Measurements from ENCODE around the gene DTX1. TPM values are rescaled to one million over a fixed set of nuclear protein-coding genes. Genes with fewer than 3 reads are reported as not detected.
A peak's percentile ranks its signal among the peaks of the same experiment; 100 is the strongest.

The DTX1 gene
- total and polyA plus RNA-seq, 9 donors, result 1.7 to 5.4 (median 3.6) TPM

DNA sequence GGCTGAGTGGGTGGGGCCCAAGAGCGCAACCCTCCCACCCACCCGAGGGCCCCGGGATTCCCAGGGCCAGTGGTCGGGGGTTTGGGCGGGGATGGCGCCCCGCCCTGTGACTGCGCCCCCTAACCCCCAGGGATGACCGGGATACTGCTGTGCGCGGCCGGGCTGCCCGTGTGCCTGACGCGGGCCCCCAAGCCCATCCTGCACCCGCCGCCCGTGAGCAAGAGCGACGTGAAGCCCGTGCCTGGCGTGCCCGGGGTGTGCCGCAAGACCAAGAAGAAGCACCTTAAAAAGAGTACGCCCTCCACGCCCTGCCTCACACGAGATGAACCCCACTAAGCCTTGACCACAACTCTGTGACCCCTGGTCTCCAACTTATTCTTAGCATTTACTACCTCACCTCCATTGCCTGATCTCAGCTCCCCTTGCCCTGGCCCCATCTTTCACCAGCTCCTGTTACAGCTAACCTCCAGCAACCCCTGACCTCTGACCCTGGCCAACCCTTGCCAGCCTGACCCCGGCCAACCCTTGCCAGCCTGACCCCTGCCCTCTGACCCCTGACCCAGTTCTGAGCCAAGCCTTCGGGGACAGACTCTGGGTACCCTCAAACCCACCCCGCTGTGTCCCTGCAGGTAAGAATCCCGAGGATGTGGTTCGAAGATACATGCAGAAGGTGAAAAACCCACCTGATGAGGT lies 37.0 kb downstream of the DTX1 start:
- peaks cover 12% of the 10 kb centered on the region for H3K4me1 ChIP-seq (ENCODE audit: control insufficient read depth, insufficient read depth, low read length)
- H3K27me3 ChIP-seq (ENCODE audit: control insufficient read depth, insufficient read depth, low read length), result peaks cover 34% of the 10 kb centered on the region
- DNase-seq, result no peak
- no peak overlapping the region for H3K27ac ChIP-seq (ENCODE audit: low read length)
- no peak overlapping the region for H3K4me3 ChIP-seq (ENCODE audit: low read length)
- no peaks in the 10 kb centered on the region for H3K36me3 ChIP-seq (ENCODE audit: control insufficient read depth, insufficient read depth, low read length)
- 25% methylated on average over 21 of the region's 32 CpGs for WGBS (ENCODE audit: insufficient coverage)
- H3K9me3 ChIP-seq (replicated peaks; ENCODE audit: control insufficient read depth, low read depth, low read length), result no peaks in the 10 kb centered on the region

DNA sequence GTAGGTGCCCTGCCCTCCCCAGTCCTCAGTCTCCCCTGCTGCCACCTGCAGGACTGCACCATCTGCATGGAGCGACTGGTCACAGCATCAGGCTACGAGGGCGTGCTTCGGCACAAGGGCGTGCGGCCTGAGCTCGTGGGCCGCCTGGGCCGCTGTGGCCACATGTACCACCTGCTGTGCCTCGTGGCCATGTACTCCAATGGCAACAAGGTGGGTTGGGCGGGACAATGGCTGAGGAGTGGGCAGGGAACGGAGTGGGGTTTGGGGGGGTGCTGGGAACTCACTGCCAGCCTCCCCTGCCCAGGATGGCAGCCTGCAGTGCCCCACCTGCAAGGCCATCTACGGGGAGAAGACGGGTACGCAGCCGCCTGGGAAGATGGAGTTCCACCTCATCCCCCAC lies 38.2 kb downstream of the DTX1 start:
- H3K9me3 ChIP-seq (replicated peaks; ENCODE audit: control insufficient read depth, low read depth, low read length), result no peaks in the 10 kb centered on the region
- DNase-seq, result no peak
- no peaks in the 10 kb centered on the region for H3K36me3 ChIP-seq (ENCODE audit: control insufficient read depth, insufficient read depth, low read length)
- 92% methylated on average over 14 of the region's 16 CpGs for WGBS (ENCODE audit: insufficient coverage)
- H3K27ac ChIP-seq (ENCODE audit: low read length), result no peak overlapping the region
- peaks cover 12% of the 10 kb centered on the region for H3K4me1 ChIP-seq (ENCODE audit: control insufficient read depth, insufficient read depth, low read length)
- no peak overlapping the region for H3K4me3 ChIP-seq (ENCODE audit: low read length)
- H3K27me3 ChIP-seq (ENCODE audit: control insufficient read depth, insufficient read depth, low read length), result peaks cover 29% of the 10 kb centered on the region

DNA sequence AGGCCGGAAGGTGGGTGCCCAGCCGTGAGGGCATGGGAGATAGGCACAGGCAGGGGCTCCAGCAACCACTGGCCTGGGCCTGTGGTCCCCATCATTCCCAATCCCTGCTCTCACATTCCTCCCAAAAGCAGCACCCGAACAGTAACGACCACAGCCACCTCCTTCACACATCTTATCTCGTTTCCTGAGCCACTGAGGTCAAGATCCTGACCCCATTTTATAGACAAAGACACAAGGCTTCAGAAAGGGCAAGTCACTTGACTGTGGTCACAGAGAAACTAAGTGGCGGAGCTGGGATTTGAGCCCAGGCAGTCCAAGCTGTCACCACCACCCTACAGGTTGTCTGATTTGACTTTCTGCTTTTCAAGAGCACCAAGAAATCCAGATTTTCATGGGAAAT lies 38.9 kb downstream of the DTX1 start:
- Histone ChIP-seq H3K27me3 (ENCODE audit: control insufficient read depth, insufficient read depth, low read length) (peaks cover 26% of the 10 kb centered on the region), H3K36me3 (ENCODE audit: control insufficient read depth, insufficient read depth, low read length) (no peaks in the 10 kb centered on the region), H3K4me3 (ENCODE audit: low read length) (no peak overlapping the region), H3K27ac (ENCODE audit: low read length) (no peak overlapping the region), H3K9me3 (replicated peaks; ENCODE audit: control insufficient read depth, low read depth, low read length) (no peaks in the 10 kb centered on the region), H3K4me1 (ENCODE audit: control insufficient read depth, insufficient read depth, low read length) (peaks cover 12% of the 10 kb centered on the region)
- WGBS (ENCODE audit: insufficient coverage), result 75% methylated on average over 2 of the region's 6 CpGs
- no peak for DNase-seq

DNA sequence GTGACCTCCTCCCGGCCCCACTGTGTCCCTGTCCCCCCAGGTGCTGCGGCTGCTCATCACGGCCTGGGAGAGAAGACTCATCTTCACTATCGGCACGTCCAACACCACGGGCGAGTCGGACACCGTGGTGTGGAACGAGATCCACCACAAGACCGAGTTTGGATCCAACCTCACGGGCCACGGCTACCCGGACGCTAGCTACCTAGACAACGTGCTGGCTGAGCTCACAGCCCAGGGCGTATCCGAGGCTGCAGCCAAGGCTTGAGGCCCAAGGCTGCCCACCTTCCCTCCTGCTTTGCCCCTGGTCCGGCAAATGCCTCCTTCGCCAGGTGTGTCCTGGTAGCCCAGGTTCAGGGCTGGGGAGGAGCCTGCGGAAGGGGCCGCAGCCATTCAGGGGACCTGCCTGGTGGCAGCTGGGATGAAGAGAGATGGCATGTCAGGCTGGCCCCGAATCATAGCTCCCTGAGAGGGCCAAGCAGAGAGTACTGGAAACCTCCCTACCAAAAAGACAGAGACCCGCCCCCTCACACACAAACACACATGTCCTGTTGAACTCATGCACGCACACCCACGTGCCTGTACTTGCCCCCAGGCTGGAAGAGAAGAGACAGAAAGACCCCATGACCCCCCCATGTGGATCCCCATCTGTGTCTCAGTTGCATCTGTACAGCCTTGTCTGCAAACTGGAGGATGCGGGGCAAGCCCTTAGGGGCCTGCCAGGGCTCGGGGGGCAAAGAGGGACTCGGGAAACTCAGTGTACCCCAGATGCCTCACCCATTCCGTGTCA lies 40.3 kb downstream of the DTX1 start:
- Histone ChIP-seq H3K9me3 (replicated peaks; ENCODE audit: control insufficient read depth, low read depth, low read length) (no peaks in the 10 kb centered on the region), H3K4me1 (ENCODE audit: control insufficient read depth, insufficient read depth, low read length) (peaks cover 12% of the 10 kb centered on the region), H3K4me3 (ENCODE audit: low read length) (no peak overlapping the region), H3K36me3 (ENCODE audit: control insufficient read depth, insufficient read depth, low read length) (no peaks in the 10 kb centered on the region), H3K27ac (ENCODE audit: low read length) (no peak overlapping the region), H3K27me3 (ENCODE audit: control insufficient read depth, insufficient read depth, low read length) (peaks cover 18% of the 10 kb centered on the region)
- DNase-seq, result no peak
- WGBS (ENCODE audit: insufficient coverage), result 84% methylated on average over 23 of the region's 30 CpGs

DNA sequence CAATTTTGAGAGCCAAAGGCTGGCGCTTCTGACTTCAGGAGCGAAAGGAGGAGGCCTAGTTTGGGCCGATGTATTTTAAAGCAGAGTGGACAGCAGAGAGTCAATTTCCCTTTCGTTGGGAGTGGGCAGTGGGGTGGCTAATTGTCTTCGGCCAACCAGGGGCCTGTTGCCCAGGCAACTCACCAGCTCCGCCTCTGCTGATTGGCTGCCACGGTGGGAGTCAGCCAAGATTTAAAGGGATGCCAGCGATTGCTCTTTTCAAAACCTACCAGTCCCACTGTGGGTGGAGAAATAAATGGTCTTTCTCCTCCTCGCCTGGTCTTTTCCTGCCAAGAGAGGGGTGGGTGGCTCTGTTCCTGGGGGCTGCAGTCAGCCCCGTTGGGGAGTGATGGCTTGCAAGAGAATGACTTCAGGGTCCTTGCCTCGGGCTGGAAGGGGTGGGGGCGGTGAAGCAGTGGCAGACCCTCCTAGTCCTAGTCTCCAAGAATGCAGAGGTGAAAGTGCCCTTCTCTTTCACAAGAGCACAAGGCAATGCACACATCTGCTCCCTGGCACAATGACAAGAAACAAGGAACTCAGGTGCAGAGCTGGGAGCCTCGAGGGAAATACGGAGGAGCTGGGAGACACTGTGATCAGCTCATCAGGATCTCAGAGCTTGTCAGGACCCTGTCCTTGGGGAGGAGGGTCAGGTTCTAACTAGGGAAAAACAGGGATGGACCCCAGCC lies 41.3 kb downstream of the DTX1 start:
- no peak overlapping the region for H3K4me3 ChIP-seq (ENCODE audit: low read length)
- no peaks in the 10 kb centered on the region for H3K9me3 ChIP-seq (replicated peaks; ENCODE audit: control insufficient read depth, low read depth, low read length)
- no peak overlapping the region for H3K27ac ChIP-seq (ENCODE audit: low read length)
- H3K27me3 ChIP-seq (ENCODE audit: control insufficient read depth, insufficient read depth, low read length), result peaks cover 15% of the 10 kb centered on the region
- peak; percentile 66 for DNase-seq
- H3K36me3 ChIP-seq (ENCODE audit: control insufficient read depth, insufficient read depth, low read length), result no peaks in the 10 kb centered on the region
- H3K4me1 ChIP-seq (ENCODE audit: control insufficient read depth, insufficient read depth, low read length), result peaks cover 10% of the 10 kb centered on the region
- WGBS (ENCODE audit: insufficient coverage), result 35% methylated on average over 11 of the region's 14 CpGs

DNA sequence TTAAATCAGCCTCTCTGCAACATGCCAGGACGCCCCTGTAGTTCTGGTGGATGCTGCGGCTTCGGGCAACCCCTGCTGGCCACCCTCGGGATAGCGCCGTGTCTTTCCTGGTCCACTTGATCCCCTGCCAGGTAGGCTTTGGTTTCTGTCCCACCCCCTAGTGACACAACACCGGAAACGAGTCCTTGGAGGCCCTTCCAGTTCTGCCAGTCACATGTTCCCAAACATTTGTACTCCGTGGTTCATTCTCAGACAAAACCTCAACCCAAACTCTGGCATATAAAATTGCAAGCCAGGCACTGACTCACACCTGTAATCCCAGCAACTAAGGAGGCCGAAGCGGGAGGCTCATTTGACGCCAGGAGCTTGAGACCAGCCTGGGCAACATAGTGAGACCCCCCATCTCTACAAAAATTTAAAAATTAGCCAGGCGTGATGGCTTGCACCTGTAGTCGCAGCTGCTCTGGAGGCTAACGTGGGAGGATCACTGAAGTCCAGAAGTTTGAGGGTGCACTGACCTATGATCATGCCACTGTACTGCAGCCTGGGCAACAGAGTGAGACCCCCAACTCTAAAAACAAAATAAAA lies 42.0 kb downstream of the DTX1 start:
- H3K9me3 ChIP-seq (replicated peaks; ENCODE audit: control insufficient read depth, low read depth, low read length), result no peaks in the 10 kb centered on the region
- no peaks in the 10 kb centered on the region for H3K36me3 ChIP-seq (ENCODE audit: control insufficient read depth, insufficient read depth, low read length)
- no peak overlapping the region for H3K27ac ChIP-seq (ENCODE audit: low read length)
- H3K4me1 ChIP-seq (ENCODE audit: control insufficient read depth, insufficient read depth, low read length), result peaks cover 7% of the 10 kb centered on the region
- peaks cover 13% of the 10 kb centered on the region for H3K27me3 ChIP-seq (ENCODE audit: control insufficient read depth, insufficient read depth, low read length)
- 10% methylated on average over 11 of the region's 15 CpGs for WGBS (ENCODE audit: insufficient coverage)
- H3K4me3 ChIP-seq (ENCODE audit: low read length), result no peak overlapping the region
- DNase-seq, result peak; percentile 62

DNA sequence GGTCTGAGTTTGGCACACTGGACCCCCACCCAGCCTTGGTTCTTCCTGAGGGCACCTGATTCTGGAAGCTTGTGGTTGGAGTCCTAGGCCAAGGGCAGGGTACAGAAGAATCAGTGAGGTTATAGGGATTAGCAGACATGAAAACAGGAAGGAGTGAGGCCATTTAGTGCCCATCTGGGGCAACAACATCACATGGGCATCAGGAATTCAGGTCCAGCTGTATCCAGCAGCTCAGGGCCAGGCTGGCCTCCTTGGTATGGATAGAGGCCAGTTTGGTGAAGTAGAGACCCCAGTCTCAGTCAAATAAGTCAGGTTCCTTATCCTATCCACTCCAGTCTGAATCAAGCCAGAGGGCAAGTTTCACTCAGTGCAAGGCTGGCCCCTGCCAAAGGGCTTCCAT lies 42.8 kb downstream of the DTX1 start:
- no peak overlapping the region for H3K27ac ChIP-seq (ENCODE audit: low read length)
- H3K4me1 ChIP-seq (ENCODE audit: control insufficient read depth, insufficient read depth, low read length), result peaks cover 7% of the 10 kb centered on the region
- peaks cover 17% of the 10 kb centered on the region for H3K27me3 ChIP-seq (ENCODE audit: control insufficient read depth, insufficient read depth, low read length)
- H3K9me3 ChIP-seq (replicated peaks; ENCODE audit: control insufficient read depth, low read depth, low read length), result no peaks in the 10 kb centered on the region
- DNase-seq, result no peak
- H3K4me3 ChIP-seq (ENCODE audit: low read length), result no peak overlapping the region
- H3K36me3 ChIP-seq (ENCODE audit: control insufficient read depth, insufficient read depth, low read length), result no peaks in the 10 kb centered on the region

DNA sequence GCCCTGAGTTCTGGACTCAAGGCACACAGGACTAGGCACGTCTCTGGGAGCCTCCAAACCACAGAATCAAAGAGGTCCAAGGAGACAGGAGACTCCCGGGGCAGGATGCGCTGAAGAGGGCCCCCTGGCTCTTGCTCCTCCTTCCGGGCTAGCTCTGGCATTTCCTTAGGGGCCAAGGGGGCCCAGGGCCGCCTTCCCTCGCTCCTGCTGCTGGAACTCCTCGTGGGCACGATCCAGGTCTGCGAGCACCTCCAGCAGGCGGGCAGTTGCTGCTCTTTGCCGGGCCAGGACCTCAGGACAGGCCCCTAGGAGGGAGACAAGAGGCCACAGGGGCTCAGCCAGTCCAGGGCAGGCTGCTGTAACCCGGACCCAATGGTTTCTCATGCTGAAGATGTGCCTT lies 43.2 kb downstream of the DTX1 start:
- H3K27me3 ChIP-seq (ENCODE audit: control insufficient read depth, insufficient read depth, low read length), result peaks cover 20% of the 10 kb centered on the region
- no peak overlapping the region for H3K4me3 ChIP-seq (ENCODE audit: low read length)
- no peak overlapping the region for H3K27ac ChIP-seq (ENCODE audit: low read length)
- H3K36me3 ChIP-seq (ENCODE audit: control insufficient read depth, insufficient read depth, low read length), result no peaks in the 10 kb centered on the region
- no peaks in the 10 kb centered on the region for H3K9me3 ChIP-seq (replicated peaks; ENCODE audit: control insufficient read depth, low read depth, low read length)
- WGBS (ENCODE audit: insufficient coverage), result 45% methylated on average over 11 of the region's 12 CpGs
- H3K4me1 ChIP-seq (ENCODE audit: control insufficient read depth, insufficient read depth, low read length), result peaks cover 7% of the 10 kb centered on the region
- no peak for DNase-seq

DNA sequence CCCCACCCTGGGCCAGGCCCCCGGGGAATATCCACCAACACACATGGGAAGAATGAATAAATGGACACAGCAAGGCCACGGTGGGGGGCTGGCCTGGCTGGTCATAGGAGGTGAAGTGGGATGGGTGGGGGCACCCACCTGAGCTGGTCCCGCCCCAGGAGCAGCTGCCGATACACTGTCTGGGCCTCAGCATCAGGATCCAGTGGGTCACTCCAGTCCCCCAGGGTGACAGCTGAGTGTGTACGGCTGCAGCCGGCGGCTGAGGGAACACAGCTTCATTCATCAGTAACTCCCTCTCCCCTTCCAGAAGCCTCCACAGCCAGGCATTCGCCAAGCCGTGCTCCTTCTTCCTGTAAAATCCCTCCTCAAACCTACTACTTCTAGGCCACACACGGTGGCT lies 45.2 kb downstream of the DTX1 start:
- no peak for DNase-seq
- Histone ChIP-seq H3K27ac (ENCODE audit: low read length) (no peak overlapping the region), H3K9me3 (replicated peaks; ENCODE audit: control insufficient read depth, low read depth, low read length) (no peaks in the 10 kb centered on the region), H3K36me3 (ENCODE audit: control insufficient read depth, insufficient read depth, low read length) (no peaks in the 10 kb centered on the region), H3K4me1 (ENCODE audit: control insufficient read depth, insufficient read depth, low read length) (peaks cover 7% of the 10 kb centered on the region), H3K4me3 (ENCODE audit: low read length) (no peak overlapping the region), H3K27me3 (ENCODE audit: control insufficient read depth, insufficient read depth, low read length) (peaks cover 27% of the 10 kb centered on the region)
- 67% methylated on average over 3 of the region's 10 CpGs for WGBS (ENCODE audit: insufficient coverage)

DNA sequence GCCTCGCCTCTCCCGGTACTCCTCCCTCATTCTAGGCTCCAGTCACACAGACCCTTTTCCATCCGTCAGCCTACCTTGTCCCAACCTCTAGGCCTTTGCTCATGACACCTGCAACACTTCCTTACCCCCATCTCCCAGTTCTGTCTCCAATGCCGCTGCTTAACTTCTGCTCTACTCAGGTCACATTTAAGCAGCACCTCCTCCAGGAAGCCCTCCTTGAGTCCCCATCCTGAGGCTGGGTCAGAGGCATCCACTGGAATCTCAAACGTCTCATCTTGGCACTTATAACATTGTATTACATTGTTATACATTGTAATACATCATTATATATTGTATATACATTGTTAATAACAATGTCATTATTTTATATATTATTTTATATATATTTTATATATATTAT lies 46.3 kb downstream of the DTX1 start:
- no peak overlapping the region for H3K27ac ChIP-seq (ENCODE audit: low read length)
- H3K9me3 ChIP-seq (replicated peaks; ENCODE audit: control insufficient read depth, low read depth, low read length), result no peaks in the 10 kb centered on the region
- WGBS (ENCODE audit: insufficient coverage), result 69% methylated on average over 4 of the region's 5 CpGs
- peaks cover 27% of the 10 kb centered on the region for H3K27me3 ChIP-seq (ENCODE audit: control insufficient read depth, insufficient read depth, low read length)
- no peak for DNase-seq
- H3K36me3 ChIP-seq (ENCODE audit: control insufficient read depth, insufficient read depth, low read length), result no peaks in the 10 kb centered on the region
- H3K4me1 ChIP-seq (ENCODE audit: control insufficient read depth, insufficient read depth, low read length), result peaks cover 6% of the 10 kb centered on the region
- H3K4me3 ChIP-seq (ENCODE audit: low read length), result no peak overlapping the region
